COR-L47 (cell line): ENCODE data around the gene AKAP6.

ENCODE experiments used
- DNase-seq: peaks from one replicate; lab custom pipeline; 2025; lab: John Stamatoyannopoulos, UW

The AKAP6 gene

GRCh38 chr14:32405856-32406255 lies 76.8 kb downstream of the AKAP6 start:
- no peak for DNase-seq

DNA sequence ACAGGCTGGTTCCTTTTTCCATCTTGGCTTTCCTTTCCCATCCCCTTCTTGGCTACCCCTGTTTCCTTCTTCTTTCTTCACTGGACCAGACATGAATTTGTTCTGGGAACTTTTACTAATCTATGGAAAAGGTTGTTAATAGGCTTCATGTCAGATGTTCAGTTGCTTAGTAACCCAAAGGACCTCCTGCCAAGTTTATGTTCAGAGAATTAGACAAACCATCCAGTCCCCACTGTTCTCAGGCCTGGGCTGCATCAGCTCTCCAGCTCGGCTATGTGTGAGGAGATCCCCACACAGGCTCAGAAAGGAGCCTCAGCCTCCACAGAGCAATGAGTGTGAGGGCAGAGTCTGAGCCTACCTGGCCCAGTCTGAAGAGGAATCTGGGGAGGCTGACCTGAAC lies 78.0 kb downstream of the AKAP6 start:
- no peak for DNase-seq

- DNase-seq, result no peak
Observed at GRCh38 chr14:32408018-32408417, 78.9 kb downstream of the AKAP6 start.

DNA sequence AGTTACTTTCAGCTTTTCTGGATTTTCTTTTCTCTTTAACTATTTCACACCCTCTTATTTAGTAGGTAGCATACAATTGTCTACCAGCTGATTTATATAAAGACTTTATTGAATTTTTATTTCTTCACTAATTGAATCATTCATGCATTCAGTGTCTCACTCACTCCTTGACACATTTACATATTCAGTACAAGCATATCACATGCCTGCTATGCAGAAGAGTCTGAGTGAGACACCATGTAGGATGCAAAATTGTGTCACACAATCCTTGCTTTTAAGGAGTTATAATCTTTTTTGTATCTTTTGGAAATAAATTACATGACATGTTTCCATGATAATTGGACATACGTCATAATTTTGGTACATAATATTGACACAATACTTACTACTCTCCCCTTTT lies 83.0 kb downstream of the AKAP6 start:
- DNase-seq, result no peak

DNA sequence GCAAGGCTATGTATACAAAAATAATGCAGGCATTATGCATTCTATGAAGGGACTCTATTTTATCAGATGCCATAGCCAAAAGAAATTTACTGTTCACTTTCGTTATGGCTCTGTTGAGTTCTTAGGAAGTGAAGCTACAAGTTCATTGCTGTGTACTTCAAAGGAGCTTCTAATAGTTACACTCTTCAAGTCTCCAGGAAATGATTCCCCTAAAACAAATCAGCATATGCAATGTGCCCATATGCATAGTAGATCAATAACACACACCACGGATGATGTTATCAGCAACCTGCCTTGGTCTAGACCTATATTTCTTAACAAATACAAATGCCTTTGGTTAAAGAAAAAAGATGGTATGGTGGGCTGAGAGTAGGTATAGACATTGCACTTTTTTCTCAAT lies 83.4 kb downstream of the AKAP6 start:
- no peak for DNase-seq

- DNase-seq, result no peak
Observed at GRCh38 chr14:32413967-32414640, 85.0 kb downstream of the AKAP6 start.

GRCh38 chr14:32414808-32415255 lies 85.7 kb downstream of the AKAP6 start:
- DNase-seq, result no peak

- DNase-seq, result no peak
Observed at GRCh38 chr14:32417956-32418552, 89.0 kb downstream of the AKAP6 start.

GRCh38 chr14:32419429-32419828 lies 90.3 kb downstream of the AKAP6 start:
- no peak for DNase-seq

- no peak for DNase-seq
Observed at GRCh38 chr14:32421781-32422180, 92.7 kb downstream of the AKAP6 start.

- no peak for DNase-seq
Observed at GRCh38 chr14:32422440-32422839, 93.3 kb downstream of the AKAP6 start.

DNA sequence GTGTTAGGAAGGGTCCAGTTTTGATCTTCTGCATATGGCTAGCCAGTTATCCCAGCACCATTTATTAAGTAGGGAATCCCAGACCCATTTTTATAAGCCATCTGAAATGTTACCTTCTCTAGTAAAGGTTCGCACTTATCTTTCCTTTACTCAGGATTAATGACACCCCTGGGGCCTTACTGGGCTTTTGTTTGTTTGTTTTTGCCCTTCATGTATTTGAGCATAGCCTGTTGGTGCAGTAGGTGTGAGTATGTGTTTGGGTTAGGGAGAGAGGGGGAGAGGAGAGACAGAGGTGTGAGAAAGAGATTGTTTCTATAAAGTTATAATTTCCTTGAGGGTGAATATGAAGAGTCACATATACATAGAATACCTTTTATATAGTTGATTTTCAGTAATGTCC lies 96.9 kb downstream of the AKAP6 start:
- DNase-seq, result no peak

DNA sequence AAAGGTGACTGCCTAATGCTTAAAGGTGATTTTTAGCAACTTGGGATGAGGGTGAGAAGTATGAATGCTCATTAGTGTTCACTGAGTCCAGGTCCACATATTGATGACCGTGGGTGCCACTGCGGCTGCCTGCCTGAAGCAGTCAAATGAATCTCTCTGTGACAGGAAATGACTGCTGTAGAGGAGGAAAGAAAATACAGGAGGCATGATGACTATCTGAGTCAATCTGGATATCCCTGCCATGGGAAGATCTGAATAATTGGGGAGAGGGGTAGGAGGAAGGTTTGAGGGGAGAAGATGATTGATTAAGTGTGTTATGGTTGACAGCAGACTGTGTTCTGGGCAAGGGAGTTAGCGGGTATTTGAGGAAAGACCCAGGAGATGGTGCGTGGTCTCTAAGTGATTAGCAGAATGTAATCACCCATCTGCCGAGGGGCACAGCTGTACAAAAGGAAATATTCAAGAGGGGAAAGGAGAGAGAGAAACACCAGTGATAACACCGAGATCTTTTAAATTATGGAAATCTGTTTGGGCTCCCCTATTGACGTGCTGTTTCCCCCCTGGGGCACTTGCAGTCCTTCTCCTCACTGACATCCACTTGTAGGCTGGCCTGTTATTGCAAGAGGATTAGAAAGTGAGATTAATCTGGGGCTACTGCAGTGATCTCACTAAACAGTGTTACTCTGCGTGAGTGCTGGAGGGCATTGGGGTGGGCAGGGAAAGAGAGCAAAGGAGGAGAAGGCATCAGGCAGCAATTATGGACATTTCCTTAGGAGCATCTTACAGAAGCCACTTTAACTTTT lies 97.7 kb downstream of the AKAP6 start:
- DNase-seq, result no peak

GRCh38 chr14:32427726-32428528 lies 98.8 kb downstream of the AKAP6 start:
- DNase-seq, result no peak

GRCh38 chr14:32428875-32429274 lies 99.8 kb downstream of the AKAP6 start:
- no peak for DNase-seq

DNA sequence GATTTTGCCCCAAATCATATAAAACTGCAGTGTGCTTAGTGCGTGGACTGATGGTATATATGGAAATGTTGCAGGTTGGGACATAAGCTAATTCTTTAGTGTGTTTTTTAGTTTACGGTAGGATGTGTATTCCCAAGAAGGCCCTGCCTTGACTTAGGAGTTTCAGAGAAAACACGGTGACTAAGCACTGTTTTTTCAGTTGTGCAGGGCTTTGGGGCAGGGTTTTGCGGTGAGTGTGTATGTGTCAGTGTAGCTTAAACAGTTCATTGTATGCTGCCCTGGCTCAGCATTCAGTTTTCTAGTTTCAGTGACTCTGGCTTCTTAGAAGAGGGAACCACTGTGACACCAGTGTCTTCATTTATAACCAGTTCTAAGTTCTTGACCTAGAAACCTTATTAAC lies 101.2 kb downstream of the AKAP6 start:
- DNase-seq, result no peak

DNA sequence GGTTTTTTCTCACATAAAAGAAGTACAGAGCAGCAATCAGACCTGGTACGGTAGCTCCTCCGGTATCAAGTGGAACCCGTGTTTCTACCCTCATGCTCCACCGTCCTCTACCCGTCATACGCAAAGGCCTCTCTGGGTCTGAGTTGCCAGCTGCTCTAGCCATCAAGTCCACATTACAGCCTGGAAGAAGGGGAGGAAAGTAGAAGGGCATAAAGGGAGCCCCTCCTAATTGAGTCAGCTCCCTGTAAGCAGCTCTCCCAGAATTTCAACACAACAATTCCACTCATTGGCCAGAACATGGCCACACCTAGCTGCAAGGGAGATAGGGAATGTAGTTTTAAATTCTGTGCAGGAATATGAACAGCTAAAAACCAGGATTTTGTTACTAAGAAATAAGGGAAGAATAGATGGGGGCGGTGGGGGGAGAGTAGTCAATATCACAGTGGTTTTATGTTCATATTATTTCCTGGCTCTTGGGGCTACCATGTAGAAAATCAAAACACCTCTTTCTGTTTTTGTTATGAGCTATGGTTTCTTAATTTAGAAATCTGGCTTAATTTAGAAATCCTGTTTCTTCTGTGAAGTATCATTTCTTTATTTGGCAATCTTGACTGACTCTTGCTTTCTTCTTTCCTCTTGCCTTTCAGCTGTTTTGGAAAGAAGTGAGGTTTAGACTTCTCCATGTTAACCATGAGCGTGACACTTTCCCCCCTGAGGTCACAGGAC lies 103.9 kb downstream of the AKAP6 start:
- no peak for DNase-seq

GRCh38 chr14:32434180-32434579 lies 105.1 kb downstream of the AKAP6 start:
- DNase-seq, result no peak

- DNase-seq, result no peak
Observed at GRCh38 chr14:32434880-32435279, 105.8 kb downstream of the AKAP6 start.

DNA sequence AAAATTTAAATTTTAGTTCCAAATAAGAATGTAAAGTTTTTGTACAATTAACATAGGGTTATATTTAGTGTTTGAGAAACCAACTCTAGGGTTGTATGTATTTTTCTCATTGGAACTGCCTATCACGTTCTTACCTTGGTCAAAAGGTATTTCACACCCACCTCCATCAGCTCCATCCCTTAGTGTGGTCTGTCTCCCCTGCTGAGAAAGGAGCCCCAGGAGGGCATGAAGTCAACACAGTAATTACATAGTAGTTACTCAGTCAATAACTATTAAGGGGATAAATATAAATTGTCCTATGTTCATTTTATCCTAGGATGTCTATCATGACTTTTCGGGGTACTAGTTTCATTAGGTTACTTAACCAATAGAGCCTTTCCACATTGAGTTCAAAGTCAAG lies 106.3 kb downstream of the AKAP6 start:
- DNase-seq, result no peak

- no peak for DNase-seq
Observed at GRCh38 chr14:32436993-32437392, 107.9 kb downstream of the AKAP6 start.

GRCh38 chr14:32438517-32438916 lies 109.4 kb downstream of the AKAP6 start:
- DNase-seq, result no peak
